Right lobe of liver (tissue), 4 donors: ENCODE results near the gene KCNH1.
A peak's percentile ranks its signal among the peaks of the same experiment; 100 is the strongest.

Source experiments
- CTCF ChIP-seq, 4 donors: fragments of 200-600 bp in 3 of 4; fragments of 450-650 bp in 1 of 4; IDR thresholded peaks; one replicate each; pipeline versions ENCODE4 v1.5.1 to v1.8.0; 2016 to 2022; ENCODE audit warnings: antibody characterized with exemption in 4 of 4, mild to moderate bottlenecking in 2 of 4
- POLR2A ChIP-seq: fragments of 450-650 bp; IDR thresholded peaks from one replicate; pipeline ENCODE4 v1.6.1; 2017; ENCODE audit warnings: antibody characterized with exemption, mild to moderate bottlenecking
- donor health status: DM: no; HTN: no; CAD: no.
- donor health status: DM: no; HTN: no; CAD: no.
- donor health status: DM: no; HTN: yes; CAD: no.

GRCh38 chr1:210743038-210743437 is 390.9 kb downstream of the KCNH1 start:
- peak in 1 of 4 donors; percentile 6 for TF ChIP-seq CTCF (IDR thresholded peaks at IDR 0.05)
- no peak for TF ChIP-seq POLR2A
